A549 treated with ZK216348 at 1 μM for 4 hours (cell line): Measurements from ENCODE around the gene NTMT1. TPM values are rescaled to one million over a fixed set of nuclear protein-coding genes. Genes with fewer than 3 reads are reported as not detected.

Experiments used
- total RNA-seq: library from RNA; stranded (reverse); fragments of 200-300 nt; extraction: Qiagen RNA extraction; gene quantifications from 5 replicates; pipeline ENCODE4 v1.2.3, GENCODE V29; 2022; ENCODE audit warnings: low read depth

NTMT1 gene, protein sequence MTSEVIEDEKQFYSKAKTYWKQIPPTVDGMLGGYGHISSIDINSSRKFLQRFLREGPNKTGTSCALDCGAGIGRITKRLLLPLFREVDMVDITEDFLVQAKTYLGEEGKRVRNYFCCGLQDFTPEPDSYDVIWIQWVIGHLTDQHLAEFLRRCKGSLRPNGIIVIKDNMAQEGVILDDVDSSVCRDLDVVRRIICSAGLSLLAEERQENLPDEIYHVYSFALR
- total RNA-seq: 71.6 to 104 TPM (median 93.0 TPM) in 5 replicates

DNA sequence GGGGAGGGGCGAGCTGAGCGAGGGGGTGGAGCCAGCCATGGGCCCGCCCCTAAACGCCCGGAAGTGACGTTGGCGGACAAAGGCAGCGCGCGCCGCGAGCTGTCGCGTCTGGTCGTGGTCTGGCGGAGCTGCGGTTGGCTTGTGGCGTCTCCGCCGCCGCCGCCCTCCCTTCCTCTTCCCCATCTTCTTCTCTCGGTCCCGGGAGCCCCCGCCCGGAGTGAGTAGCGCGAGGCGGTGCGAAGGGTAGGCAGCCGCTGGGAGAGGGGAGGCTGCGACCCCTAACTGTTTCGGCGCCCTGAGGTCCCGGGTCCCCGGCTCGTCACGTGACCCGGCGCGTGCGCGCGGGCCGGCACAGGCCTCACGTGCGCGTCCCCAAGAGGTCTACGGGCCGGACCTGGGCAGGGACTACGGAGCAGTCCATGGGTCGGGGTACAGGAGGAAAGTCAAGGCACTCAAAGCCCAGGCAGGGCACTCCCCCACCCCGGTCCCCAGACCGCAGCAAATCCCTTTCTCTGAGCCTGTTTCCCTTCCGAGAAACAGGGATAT is at the start of gene NTMT1:
Gene NTMT1, plus strand, starts transcription at position 85 of the 546 bp plus-strand sequence. CDS start 6,541 bp downstream, outside the sequence.

GRCh38 chr9:129620669-129621295 is 5.2 kb upstream of the NTMT1 start, which contains the start of gene C9orf50:
TSS of gene C9orf50 (minus strand) at chr9:129621101. CDS start at chr9:129620574, 527 bp downstream.

GRCh38 chr9:129641750-129642585 is 16.0 kb downstream of the NTMT1 start, which contains the start of gene ASB6:
TSS of gene ASB6 (minus strand) at chr9:129642151. CDS start at chr9:129641999, 152 bp downstream.

DNA sequence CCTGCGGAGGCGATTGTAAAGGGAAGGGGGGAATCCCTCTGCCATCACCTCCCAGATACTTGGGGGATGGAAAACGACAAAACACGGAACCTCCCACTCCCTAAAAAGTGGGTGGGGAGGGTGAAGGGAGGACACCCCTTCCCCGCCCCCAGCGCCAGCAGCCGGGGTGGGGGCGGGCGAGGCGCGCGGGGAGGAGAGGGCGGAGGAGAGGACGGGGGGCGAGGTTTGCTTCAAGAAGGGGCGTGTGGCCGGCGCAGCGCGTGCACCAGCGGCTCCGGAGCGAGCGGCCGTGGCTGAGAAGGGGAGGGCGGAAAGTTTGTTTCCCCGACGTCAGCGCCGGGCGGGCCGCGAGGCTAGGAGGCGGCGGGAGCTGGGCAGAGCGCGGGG is 39.4 kb downstream of the NTMT1 start, which contains the start of gene PRRX2:
Gene PRRX2, plus strand, starts transcription at position 259 of the 387 bp plus-strand sequence. CDS start 221 bp downstream, outside the sequence.

Other genes with a start within 250 kb of the NTMT1 start
- gene C9orf50, start 5.1 kb upstream of the NTMT1 start, total RNA-seq: not detected in 5 replicates
- 16.9 to 26.8 TPM (median 25.8 TPM) in 5 replicates for gene ASB6, start 16.0 kb downstream of the NTMT1 start, total RNA-seq
- gene PRRX2, start 39.5 kb downstream of the NTMT1 start, total RNA-seq: 3.6 to 12.5 TPM (median 11.3 TPM) in 5 replicates
- 117 to 168 TPM (median 139 TPM) in 5 replicates for gene PTGES, start 126.9 kb downstream of the NTMT1 start, total RNA-seq
- gene TOR1B, start 177.0 kb downstream of the NTMT1 start, total RNA-seq: 21.3 to 25.8 TPM (median 24.3 TPM) in 5 replicates
- gene TOR1A, start 198.0 kb downstream of the NTMT1 start, total RNA-seq: 55.8 to 62.4 TPM (median 60.4 TPM) in 5 replicates
- gene C9orf78, start 209.1 kb downstream of the NTMT1 start, total RNA-seq: 49.5 to 64.6 TPM (median 52.2 TPM) in 5 replicates
- 5.1 to 6.1 TPM (median 5.4 TPM) in 5 replicates for gene USP20, start 209.3 kb downstream of the NTMT1 start, total RNA-seq